ENCODE results near the gene YPEL5. TPM values are rescaled to one million over a fixed set of nuclear protein-coding genes. Genes with fewer than 3 reads are reported as not detected.
A peak's percentile ranks its signal among the peaks of the same experiment; 100 is the strongest.

Gene YPEL5
- total and polyA plus RNA-seq, 9 donors: 65.1 to 103 (median 81.6) TPM

DNA sequence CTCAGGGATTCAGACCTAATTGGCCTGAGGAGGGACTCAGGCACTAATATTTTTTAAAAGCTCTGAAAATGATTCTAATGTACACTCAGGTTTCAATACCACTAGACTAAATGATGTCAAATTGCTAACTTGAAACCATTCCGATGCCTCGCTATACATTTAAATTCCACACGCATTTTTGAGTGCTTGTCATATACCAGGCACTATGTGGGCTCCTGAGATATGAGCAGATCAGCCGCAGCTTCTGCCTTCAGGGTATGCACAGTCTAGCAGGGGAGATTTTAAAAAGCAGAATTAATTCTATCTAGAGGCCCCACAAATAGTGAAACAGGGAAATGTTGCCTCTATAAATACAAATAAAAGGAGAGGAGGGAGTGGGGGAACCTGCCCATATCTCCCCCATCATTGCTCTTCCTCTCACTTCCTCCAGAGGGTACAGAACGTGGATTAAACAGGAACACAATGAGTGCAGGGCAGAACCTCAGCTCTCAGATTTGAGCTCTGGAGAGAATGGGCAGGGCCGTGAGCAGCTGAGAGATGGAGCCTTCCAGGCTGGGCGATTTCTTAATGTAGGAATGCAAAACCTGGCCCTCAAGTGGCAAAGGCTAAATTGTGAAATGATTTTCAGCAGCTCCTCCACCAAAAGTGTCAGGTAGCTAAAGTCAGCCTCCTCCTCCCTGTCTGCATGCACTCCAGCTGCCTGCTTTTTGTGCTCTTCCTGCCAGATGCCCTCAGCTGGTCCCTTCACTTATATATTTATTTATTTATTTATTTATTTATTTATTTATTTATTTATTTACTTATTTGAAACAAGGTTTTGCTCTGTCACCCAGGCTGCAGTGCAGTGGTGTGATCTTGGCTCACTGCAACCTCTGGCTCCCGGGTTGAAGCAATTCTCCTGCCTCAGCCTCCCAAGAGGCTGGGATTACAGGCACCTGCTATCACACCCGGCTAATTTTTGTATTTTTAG is 59.9 kb downstream of the YPEL5 start:
- DNase-seq: no peak

DNA sequence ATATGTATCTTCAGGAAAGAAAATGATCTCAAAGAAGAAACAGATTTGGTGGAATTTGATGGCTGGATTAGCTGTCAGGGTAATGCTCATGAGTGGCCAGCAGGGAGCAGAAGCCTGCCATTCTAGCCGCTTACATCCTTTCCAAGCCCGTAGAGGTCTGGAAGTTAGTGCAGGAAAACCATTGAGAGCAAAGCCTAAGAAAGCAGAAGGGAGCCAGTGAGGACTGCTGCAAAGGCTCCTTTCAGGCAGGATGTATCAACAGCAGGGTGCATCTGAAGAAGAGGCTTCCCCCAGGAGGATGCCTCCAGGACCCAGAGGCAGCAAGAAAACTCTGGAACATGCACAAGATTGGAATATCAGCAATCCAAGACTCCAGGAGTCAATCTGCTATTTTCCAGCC is 61.6 kb downstream of the YPEL5 start:
- H3K27me3 ChIP-seq: no peaks in the 10 kb centered on the region
- no peaks in the 10 kb centered on the region for H3K36me3 ChIP-seq
- TF ChIP-seq, protein P1, sequence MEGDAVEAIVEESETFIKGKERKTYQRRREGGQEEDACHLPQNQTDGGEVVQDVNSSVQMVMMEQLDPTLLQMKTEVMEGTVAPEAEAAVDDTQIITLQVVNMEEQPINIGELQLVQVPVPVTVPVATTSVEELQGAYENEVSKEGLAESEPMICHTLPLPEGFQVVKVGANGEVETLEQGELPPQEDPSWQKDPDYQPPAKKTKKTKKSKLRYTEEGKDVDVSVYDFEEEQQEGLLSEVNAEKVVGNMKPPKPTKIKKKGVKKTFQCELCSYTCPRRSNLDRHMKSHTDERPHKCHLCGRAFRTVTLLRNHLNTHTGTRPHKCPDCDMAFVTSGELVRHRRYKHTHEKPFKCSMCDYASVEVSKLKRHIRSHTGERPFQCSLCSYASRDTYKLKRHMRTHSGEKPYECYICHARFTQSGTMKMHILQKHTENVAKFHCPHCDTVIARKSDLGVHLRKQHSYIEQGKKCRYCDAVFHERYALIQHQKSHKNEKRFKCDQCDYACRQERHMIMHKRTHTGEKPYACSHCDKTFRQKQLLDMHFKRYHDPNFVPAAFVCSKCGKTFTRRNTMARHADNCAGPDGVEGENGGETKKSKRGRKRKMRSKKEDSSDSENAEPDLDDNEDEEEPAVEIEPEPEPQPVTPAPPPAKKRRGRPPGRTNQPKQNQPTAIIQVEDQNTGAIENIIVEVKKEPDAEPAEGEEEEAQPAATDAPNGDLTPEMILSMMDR (IDR thresholded peaks at IDR 0.05): peak; percentile 85 to 95 (median 90)
- TF ChIP-seq POLR2A (IDR thresholded peaks at IDR 0.05): no peak
- intact Hi-C loops (cut with DNase I): loop anchor here in 3 of 4 donors (2.0 to 10.0 kb wide), 5 partner anchors 46 to 499 kb away; no protein-coding TSS in a partner anchor
- peaks cover 1% of the 10 kb centered on the region for H3K4me1 ChIP-seq (ENCODE audit: insufficient read depth)
- H3K4me3 ChIP-seq: no peak overlapping the region
- DNase-seq: peak; percentile 60 to 79 (median 72)
- no peaks in the 10 kb centered on the region for H3K9me3 ChIP-seq
- 0 to 2% (median 1%) methylated on average over 2 of the region's 2 CpGs for WGBS, 3 donors
- no peak overlapping the region for H3K27ac ChIP-seq

More for the DNA sequence above, 59.9 kb downstream of the YPEL5 start:
- intact Hi-C loops (cut with DNase I): loop anchor here in 3 of 4 donors (5.0 to 10.0 kb wide), 4 partner anchors 44 to 501 kb away; no protein-coding TSS in a partner anchor
- Histone ChIP-seq H3K4me1 (ENCODE audit: insufficient read depth) (peaks cover 5% of the 10 kb centered on the region), H3K36me3 (no peaks in the 10 kb centered on the region), H3K4me3 (no peak overlapping the region), H3K27me3 (no peaks in the 10 kb centered on the region), H3K27ac (no peak overlapping the region), H3K9me3 (no peaks in the 10 kb centered on the region)
- WGBS, 3 donors: 71 to 72% (median 72%) methylated on average over 9 of the region's 9 CpGs
- TF ChIP-seq POLR2A (IDR thresholded peaks at IDR 0.05) (no peak), EP300 (IDR thresholded peaks at IDR 0.05) (no peak)
- TF ChIP-seq, protein P1 (IDR thresholded peaks at IDR 0.05): no peak

DNA sequence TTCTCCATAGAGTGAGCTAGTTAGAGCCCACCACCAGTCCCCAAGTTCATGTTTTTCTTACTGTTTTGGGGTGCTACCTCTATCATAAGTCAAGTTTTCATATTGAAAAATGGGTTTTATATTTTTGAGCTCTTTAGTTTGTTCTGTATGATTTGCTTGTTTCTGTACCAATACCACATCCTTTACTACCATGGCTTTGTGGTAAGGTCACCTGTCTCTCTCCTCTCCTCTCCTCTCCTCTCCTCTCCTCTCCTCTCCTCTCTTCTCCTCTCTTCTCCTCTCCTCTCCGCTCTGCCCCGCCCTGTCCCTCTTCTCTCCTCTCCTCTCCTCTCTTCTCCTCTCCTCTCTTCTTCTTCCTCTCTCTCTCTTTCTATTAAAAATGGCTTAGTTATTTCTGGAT is 62.4 kb downstream of the YPEL5 start:
- peaks cover 1% of the 10 kb centered on the region for H3K4me1 ChIP-seq (ENCODE audit: insufficient read depth)
- no peaks in the 10 kb centered on the region for H3K9me3 ChIP-seq
- H3K4me3 ChIP-seq: no peak overlapping the region
- H3K36me3 ChIP-seq: no peaks in the 10 kb centered on the region
- intact Hi-C loops (cut with DNase I): loop anchor here in 3 of 4 donors (2.0 to 10.0 kb wide), 5 partner anchors 47 to 498 kb away; no protein-coding TSS in a partner anchor
- no peak for TF ChIP-seq POLR2A (IDR thresholded peaks at IDR 0.05)
- TF ChIP-seq, protein P1 (IDR thresholded peaks at IDR 0.05): no peak
- no peak for TF ChIP-seq EP300 (IDR thresholded peaks at IDR 0.05)
- WGBS, 3 donors: 87 to 92% (median 90%) methylated on average over 2 of the region's 2 CpGs
- no peak overlapping the region for H3K27ac ChIP-seq
- no peaks in the 10 kb centered on the region for H3K27me3 ChIP-seq
- no peak for DNase-seq

Small RNA genes lying within 50 kb of the gene (small RNA-seq; reads per million reads assigned to genes)
- gene SNORA10B: not detected

Other genes with a start within 250 kb of the YPEL5 start
- gene ALK, start 225.4 kb upstream of the YPEL5 start, total RNA-seq: 1 to 10 TPM in 1 of 7 donors, under 1 TPM in 5, not detected in 1; 0.07 to 1.7 (median 0.28) TPM
- under 1 TPM; 0.05 to 0.07 TPM for gene ALK, start 225.4 kb upstream of the YPEL5 start, polyA plus RNA-seq
- gene LBH, start 84.5 kb downstream of the YPEL5 start, total RNA-seq: 100 to 1,000 TPM in 5 of 7 donors, 10 to 100 TPM in 2; 50.4 to 260 (median 121) TPM
- gene LBH, start 84.5 kb downstream of the YPEL5 start, polyA plus RNA-seq: 10 to 100 TPM; 59.7 to 64.5 TPM

Data from ovary (tissue), 9 donors.